HepG2 (cell line): ENCODE data around the gene EFNA2. TPM values are rescaled to one million over a fixed set of nuclear protein-coding genes. Genes with fewer than 3 reads are reported as not detected.

ENCODE experiments used
- BHLHE40 ChIP-seq: IDR thresholded peaks from 2 replicates; pipeline ENCODE4 v1.6.1; 2011; ENCODE audit warnings: low read length, improper control_type of control experiment
- CCDC6 ChIP-seq: sonication (generic); formaldehyde crosslinking; IDR thresholded peaks from 2 replicates; pipeline ENCODE4 v1.8.1; 2022; ENCODE audit warnings: mild to moderate bottlenecking, missing genetic modification reagents, moderate library complexity
- DZIP1 ChIP-seq: sonication (generic); formaldehyde crosslinking; IDR thresholded peaks from 2 replicates; pipeline ENCODE4 v1.5.0; 2020; ENCODE audit warnings: mild to moderate bottlenecking, missing genetic modification reagents
- HMG20A ChIP-seq: IDR thresholded peaks from 2 replicates; pipeline ENCODE4 v1.6.1; 2016; ENCODE audit warnings: borderline replicate concordance
- HNRNPLL ChIP-seq: fragments of 200-400 bp; formaldehyde crosslinking; IDR thresholded peaks from 2 replicates; pipeline ENCODE4 v1.6.1; 2017; ENCODE audit warnings: mild to moderate bottlenecking, low read depth, low read length; ENCODE audit not compliant: poor library complexity, severe bottlenecking
- MNT ChIP-seq: fragments of 450-650 bp; IDR thresholded peaks from 2 replicates; pipeline ENCODE4 v1.6.1; 2016
- NR0B2 ChIP-seq: sonication (generic); formaldehyde crosslinking; IDR thresholded peaks from 2 replicates; pipeline ENCODE4 v1.4.0; 2020; ENCODE audit warnings: mild to moderate bottlenecking, missing genetic modification reagents
- SIN3B ChIP-seq: fragments of 150-350 bp; IDR thresholded peaks from 2 replicates; pipeline ENCODE4 v1.6.1; 2014; ENCODE audit warnings: low read length
- THAP9 ChIP-seq: sonication (generic); formaldehyde crosslinking; IDR thresholded peaks from 2 replicates; pipeline ENCODE4; 2020; ENCODE audit warnings: missing genetic modification reagents, mild to moderate bottlenecking, borderline replicate concordance
- ZBTB3 ChIP-seq: sonication (generic); formaldehyde crosslinking; IDR thresholded peaks from 2 replicates; pipeline ENCODE4 v1.4.0; 2020; ENCODE audit warnings: low read depth, mild to moderate bottlenecking, moderate library complexity, missing genetic modification reagents, borderline replicate concordance
- ZMAT5 ChIP-seq: sonication (generic); formaldehyde crosslinking; IDR thresholded peaks from 2 replicates; pipeline ENCODE4 v1.5.0; 2020; ENCODE audit warnings: mild to moderate bottlenecking, low read depth, missing genetic modification reagents, borderline replicate concordance
- ZNF160 ChIP-seq: sonication (generic); formaldehyde crosslinking; IDR thresholded peaks from 2 replicates; pipeline ENCODE4 v1.8.0; 2022; ENCODE audit warnings: mild to moderate bottlenecking, inconsistent platforms, missing genetic modification reagents
- ZNF232 ChIP-seq: sonication (generic); formaldehyde crosslinking; IDR thresholded peaks from 2 replicates; pipeline ENCODE4 v1.4.0; 2020; ENCODE audit warnings: missing genetic modification reagents, borderline replicate concordance
- ZNF260 ChIP-seq: sonication (generic); formaldehyde crosslinking; IDR thresholded peaks from 2 replicates; pipeline ENCODE4 v1.4.0; 2020; ENCODE audit warnings: missing genetic modification reagents, low read depth, mild to moderate bottlenecking, borderline replicate concordance
- ZNF326 ChIP-seq: sonication (generic); formaldehyde crosslinking; IDR thresholded peaks from 2 replicates; pipeline ENCODE4 v1.4.0; 2020; ENCODE audit warnings: missing genetic modification reagents, borderline replicate concordance
- ZNF441 ChIP-seq: sonication (generic); formaldehyde crosslinking; IDR thresholded peaks from 2 replicates; pipeline ENCODE4 v1.7.0; 2021; ENCODE audit warnings: missing genetic modification reagents, borderline replicate concordance
- ZNF512 ChIP-seq: sonication (generic); formaldehyde crosslinking; IDR thresholded peaks from 2 replicates; pipeline ENCODE4 v1.4.0; 2020; ENCODE audit warnings: mild to moderate bottlenecking, missing genetic modification reagents
- ZNF709 ChIP-seq: sonication (generic); formaldehyde crosslinking; IDR thresholded peaks from 2 replicates; pipeline ENCODE4 v1.5.0; 2020; ENCODE audit warnings: mild to moderate bottlenecking, missing genetic modification reagents
- ZZZ3 ChIP-seq: sonication (generic); formaldehyde crosslinking; IDR thresholded peaks from 2 replicates; pipeline ENCODE4 v1.4.0; 2020; ENCODE audit warnings: missing genetic modification reagents, mild to moderate bottlenecking, borderline replicate concordance
- polyA plus RNA-seq, 8 experiments: library from polyadenylated mRNA; depleted of rRNA in 3 of 8; stranded (reverse) in 7 of 8; unstranded in 1 of 8; fragments of >200 nt; fragmentation: Illumina TruSeq in 4 of 8; extraction: Trizol in 4 of 8; gene quantifications; 2 replicates each; pipeline versions ENCODE4 v1.2.1 to v1.2.3, GENCODE V29; 2011 to 2016; ENCODE audit warnings: low read depth in 4 of 8, missing spikeins in 1 of 8, mixed read lengths in 1 of 8; ENCODE audit not compliant: insufficient read depth in 1 of 8
- total RNA-seq, 5 experiments: library from RNA; depleted of rRNA; stranded (reverse); fragments of >200 nt; fragmentation: Illumina TruSeq; extraction: Trizol; gene quantifications; 2 replicates each; pipeline ENCODE4 v1.2.3, GENCODE V29; 2016; ENCODE audit warnings: low read depth in 1 of 5

EFNA2 gene
- total and polyA plus RNA-seq, 2 of the 13 experiments (the other 11 are each of a cell fraction or from before 2014, with no cell fraction given): 6.0 to 9.9 TPM

- TF ChIP-seq ZBTB3 (CRISPR knock-in tag) (no peak), ZNF160 (CRISPR knock-in tag) (no peak), ZNF232 (no peak), MNT (no peak), ZNF512 (no peak), DZIP1 (CRISPR knock-in tag) (no peak), SIN3B (no peak), CCDC6 (CRISPR knock-in tag) (no peak), ZZZ3 (no peak), ZNF326 (CRISPR knock-in tag) (no peak), HMG20A (CRISPR knock-in tag) (no peak), THAP9 (CRISPR knock-in tag) (no peak), ZNF709 (CRISPR knock-in tag) (no peak), ZMAT5 (CRISPR knock-in tag) (no peak), ZNF260 (CRISPR knock-in tag) (no peak), ZNF441 (CRISPR knock-in tag) (no peak), BHLHE40 (0 out of 2 replicates have a peak, but pooled peaks have one; percentile 14), HNRNPLL (peak; percentile 41), NR0B2 (CRISPR knock-in tag) (no peak)
Observed at GRCh38 chr19:1284979-1285736, 515 bp upstream of the EFNA2 start (continued).
